Endothelial cell of umbilical vein (primary cell): ENCODE data around the gene GZF1. TPM values are rescaled to one million over a fixed set of nuclear protein-coding genes. Genes with fewer than 3 reads are reported as not detected.

Source experiments
- BruUV-seq: library from RNA; stranded (reverse); fragments of 400-500 nt; replicated peaks from 2 replicates; lab custom pipeline; 2021; lab: Mats Ljungman, UMichigan
- CTCF ChIA-PET: fragments of 300-600, 350-600 bp; sonication (Branson Sonifier 250); formaldehyde crosslinking; loops from one replicate; lab custom pipeline; 2021; ENCODE audit warnings: antibody characterized with exemption, inconsistent platforms; lab: Charles Lee
- POLR2A ChIA-PET: fragments of 300-600, 350-600 bp; sonication (Branson Sonifier 250); formaldehyde crosslinking; loops from one replicate; lab custom pipeline; 2021; ENCODE audit warnings: antibody characterized with exemption, inconsistent platforms; lab: Charles Lee
- DNase-seq: peaks from one replicate; pipeline ENCODE4 v3.0.0-alpha.2; 2011; ENCODE audit warnings: low read depth, low spot score
- FAIRE-seq: peaks from 2 replicates; lab custom pipeline; 2011; peaks lifted over from hg19 to GRCh38; lab: Jason Lieb, UNC
- H2AFZ ChIP-seq: 2 replicates; pipeline ENCODE4 v1.6.0; 2012; ENCODE audit warnings: low read depth, low read length, control low read depth, inconsistent platforms
- H3K27ac ChIP-seq: 2 replicates; pipeline ENCODE4 v1.5.1; 2011; ENCODE audit warnings: low read depth, mild to moderate bottlenecking, control low read depth, low read length, moderate library complexity; ENCODE audit not compliant: insufficient read depth
- H3K27me3 ChIP-seq, 2 experiments: 2 replicates each; pipeline versions ENCODE4 v1.6.0 to v1.6.1; 2011; ENCODE audit warnings: low read length in 2 of 2, mixed read lengths in 1 of 2; ENCODE audit not compliant: control insufficient read depth in 2 of 2, insufficient read depth in 2 of 2
- H3K36me3 ChIP-seq, 2 experiments: 2 replicates in 1 of 2; 3 replicates in 1 of 2; pipeline ENCODE4 v1.5.1; 2011; ENCODE audit warnings: low read length in 2 of 2, mild to moderate bottlenecking in 1 of 2, moderate library complexity in 1 of 2; ENCODE audit not compliant: control insufficient read depth in 2 of 2, insufficient read depth in 2 of 2; ENCODE audit errors: extremely low read depth in 1 of 2
- H3K4me1 ChIP-seq: 3 replicates; pipeline ENCODE4 v1.5.1; 2011; ENCODE audit warnings: mild to moderate bottlenecking, low read length; ENCODE audit not compliant: control insufficient read depth, insufficient read depth; ENCODE audit errors: extremely low read depth
- H3K4me2 ChIP-seq: 2 replicates; pipeline ENCODE4 v1.6.1; 2011; ENCODE audit warnings: low read length, control low read depth, mixed read lengths; ENCODE audit not compliant: insufficient read depth
- H3K4me3 ChIP-seq, 3 experiments: fragments of 200-600 bp in 1 of 3; sonication (generic), shearing (Covaris generic) in 1 of 3; replicated peaks in 1 of 3; 2 replicates each; pipeline ENCODE4 v1.5.1; 2011 to 2016; ENCODE audit warnings: control low read depth in 3 of 3, low read length in 3 of 3, mild to moderate bottlenecking in 2 of 3, inconsistent platforms in 1 of 3, low read depth in 1 of 3, moderate library complexity in 1 of 3; ENCODE audit not compliant: insufficient read depth in 1 of 3
- H3K79me2 ChIP-seq: 2 replicates; pipeline ENCODE4 v1.6.0; 2012; ENCODE audit warnings: low read length, inconsistent platforms; ENCODE audit not compliant: control insufficient read depth, insufficient read depth
- H3K9ac ChIP-seq: replicated peaks from 2 replicates; pipeline ENCODE3; 2011; ENCODE audit warnings: low read length, control low read depth; ENCODE audit not compliant: insufficient read depth; ENCODE audit errors: extremely low read depth
- H3K9me1 ChIP-seq: replicated peaks from 3 replicates; pipeline ENCODE4 v1.6.0; 2011; ENCODE audit warnings: mild to moderate bottlenecking, low read length; ENCODE audit not compliant: control insufficient read depth, insufficient read depth; ENCODE audit errors: extremely low read depth
- H3K9me3 ChIP-seq: replicated peaks from 2 replicates; pipeline ENCODE4 v1.5.1; 2012; ENCODE audit warnings: low read length, inconsistent platforms; ENCODE audit not compliant: control insufficient read depth, insufficient read depth
- H4K20me1 ChIP-seq: replicated peaks from 2 replicates; pipeline ENCODE3; 2011; ENCODE audit warnings: mild to moderate bottlenecking, low read length; ENCODE audit not compliant: control insufficient read depth, insufficient read depth; ENCODE audit errors: extremely low read depth
- GATA2 ChIP-seq: IDR thresholded peaks from 2 replicates; pipeline ENCODE4 v1.7.0; 2011; ENCODE audit warnings: low read depth, mild to moderate bottlenecking, moderate library complexity, mixed read lengths, low read length; ENCODE audit not compliant: insufficient read length, insufficient read depth
- dilution Hi-C: fragments of 300-500 bp; cut with MboI; formaldehyde crosslinking; loops from one replicate; pipeline ENCODE4 v1.15.0; 2019; ENCODE audit warnings: low sequenced_read_pairs; ENCODE audit not compliant: extremely low pct_ligation_motif_present
- intact Hi-C: fragments of 100-400 bp; cut with micrococcal nuclease; formaldehyde crosslinking; loops from one replicate; pipeline ENCODE4 v1.10.0; 2022
- polyA plus RNA-seq, 4 experiments: library from polyadenylated mRNA; depleted of rRNA in 3 of 4; stranded (reverse) in 3 of 4; unstranded in 1 of 4; fragments of >200 nt; gene quantifications; 2 replicates each; pipeline versions ENCODE4 v1.2.1 to v1.2.3, GENCODE V29; 2011 to 2012; ENCODE audit warnings: missing spikeins in 1 of 4
- total RNA-seq: library from RNA; stranded (reverse); gene quantifications from 2 replicates; pipeline ENCODE4 v1.2.3, GENCODE V29; 2021

Gene GZF1
- total and polyA plus RNA-seq, 2 donors (not counting 3 experiments of a cell fraction or from before 2014, with no cell fraction given): 9.7 to 10.0 TPM

DNA sequence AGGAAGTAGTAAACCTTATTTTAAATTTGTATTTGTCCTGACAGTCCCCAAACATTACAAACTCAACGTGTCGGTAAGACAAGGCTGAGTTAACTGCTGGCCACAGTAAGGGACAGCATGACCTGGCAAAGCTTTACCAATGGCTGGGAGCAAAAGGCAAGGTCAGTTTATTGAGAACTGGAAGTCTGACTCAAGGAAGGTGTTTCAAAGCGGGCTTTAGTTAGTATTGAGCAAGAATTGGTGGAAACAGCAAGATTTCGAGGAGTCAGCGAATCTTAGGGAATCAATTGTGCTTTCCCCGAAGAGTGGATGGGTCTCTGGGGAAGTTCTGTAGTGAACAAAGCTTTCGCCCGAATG lies 885 bp upstream of the GZF1 start:
- TF ChIP-seq GATA2: no peak
- no peak for DNase-seq
- Histone ChIP-seq H3K36me3 (peaks cover 10 to 12% of the 10 kb centered on the region in 2 experiments), H3K27ac (peak overlapping the region; percentile 90), H3K79me2 (peaks cover 36% of the 10 kb centered on the region), H2AFZ (no peak overlapping the region), H4K20me1 (no peaks in the 10 kb centered on the region), H3K27me3 (no peaks in the 10 kb centered on the region), H3K4me3 (peak overlapping the region; percentile 8 to 68 (median 42)), H3K4me1 (peaks cover 36% of the 10 kb centered on the region), H3K9ac (peak overlapping the region; percentile 96), H3K9me3 (no peaks in the 10 kb centered on the region), H3K4me2 (peak overlapping the region; percentile 66), H3K9me1 (no peaks in the 10 kb centered on the region)
- BruUV-seq: TSS peak; percentile 57
- ChIA-PET POLR2A (interaction anchor here (1.1 to 1.4 kb wide), 2 partner anchors 9 to 11 kb away, joined by 4 to 10 read pairs; partner anchors contain the start of gene NXT1), CTCF (interaction anchor here (0.9 kb wide), 1 partner anchor 11 kb away, joined by 5 read pairs; the partner anchor contains the start of gene NXT1)
- intact Hi-C loops (loop anchor here (1.0 to 10.0 kb wide), 3 partner anchors 103 to 744 kb away; partner anchors contain the start of gene CST3), dilution Hi-C loops (no loop called here)
- FAIRE-seq: no peak

- peak; percentile 26 for FAIRE-seq
These were observed 642 bp downstream of the GZF1 start for GRCh38 chr20:23362392-23363256.

More at GRCh38 chr20:23362392-23363256, 642 bp downstream of the GZF1 start:
- H3K4me3 ChIP-seq: peak overlapping the region; percentile 65 to 73 (median 67)
- ChIA-PET CTCF (no interaction called here), POLR2A (no interaction called here)
- H3K36me3 ChIP-seq: peaks cover 11 to 12% of the 10 kb centered on the region in 2 experiments
- peak overlapping the region; percentile 39 for H2AFZ ChIP-seq
- intact Hi-C loops (loop anchor here (1.0 to 10.0 kb wide), 4 partner anchors 35 to 742 kb away; partner anchors contain the start of genes CST3 and NAPB), dilution Hi-C loops (no loop called here)
- peak overlapping the region; percentile 84 for H3K4me2 ChIP-seq
- peaks cover 40% of the 10 kb centered on the region for H3K4me1 ChIP-seq
- no peak for DNase-seq
- no peak for TF ChIP-seq GATA2
- peak overlapping the region; percentile 91 for H3K9ac ChIP-seq
- H4K20me1 ChIP-seq: peaks cover 4% of the 10 kb centered on the region
- no peaks in the 10 kb centered on the region for H3K9me1 ChIP-seq
- no peaks in the 10 kb centered on the region for H3K27me3 ChIP-seq
- TSS peak; percentile 21 for BruUV-seq
- H3K9me3 ChIP-seq: no peaks in the 10 kb centered on the region
- peaks cover 51% of the 10 kb centered on the region for H3K79me2 ChIP-seq
- H3K27ac ChIP-seq: peak overlapping the region; percentile 80
